Ishikawa (cell line): ENCODE results near the gene KRTAP3-3.

Experiments
- CEBPB ChIP-seq: IDR thresholded peaks from 2 replicates; pipeline ENCODE4 v1.6.1; 2012
- CREB1 ChIP-seq: IDR thresholded peaks from 2 replicates; pipeline ENCODE4 v1.6.1; 2012; ENCODE audit warnings: low read depth
- EGR1 ChIP-seq: IDR thresholded peaks from 2 replicates; pipeline ENCODE4 v1.6.1; 2012
- EP300 ChIP-seq: IDR thresholded peaks from 2 replicates; pipeline ENCODE4 v1.6.1; 2012; ENCODE audit warnings: borderline replicate concordance
- FOXM1 ChIP-seq: IDR thresholded peaks from 2 replicates; pipeline ENCODE4 v1.6.1; 2012; ENCODE audit warnings: low read depth, borderline replicate concordance
- MAX ChIP-seq: IDR thresholded peaks from 2 replicates; pipeline ENCODE4 v1.6.1; 2012
- NFIC ChIP-seq: IDR thresholded peaks from 2 replicates; pipeline ENCODE4 v1.6.1; 2012
- RAD21 ChIP-seq: IDR thresholded peaks from 2 replicates; pipeline ENCODE4 v1.6.1; 2012; ENCODE audit warnings: low read depth
- REST ChIP-seq: IDR thresholded peaks from 2 replicates; pipeline ENCODE4 v1.6.1; 2012; ENCODE audit warnings: low read depth, mild to moderate bottlenecking
- TAF1 ChIP-seq: IDR thresholded peaks from 2 replicates; pipeline ENCODE4 v1.6.1; 2012; ENCODE audit warnings: low read depth, mild to moderate bottlenecking
- TCF12 ChIP-seq: IDR thresholded peaks from 2 replicates; pipeline ENCODE4 v1.6.1; 2012; ENCODE audit warnings: low read depth
- TEAD4 ChIP-seq: IDR thresholded peaks from 2 replicates; pipeline ENCODE4 v1.6.1; 2012
- USF1 ChIP-seq: IDR thresholded peaks from 2 replicates; pipeline ENCODE4 v1.6.1; 2012
- YY1 ChIP-seq: IDR thresholded peaks from 2 replicates; pipeline ENCODE4 v1.6.1; 2012; ENCODE audit warnings: low read depth
- ZBTB7A ChIP-seq: IDR thresholded peaks from 2 replicates; pipeline ENCODE4 v1.6.1; 2012; ENCODE audit warnings: low read depth

The KRTAP3-3 gene

GRCh38 chr17:40975516-40975915 is 18.4 kb downstream of the KRTAP3-3 start:
- TF ChIP-seq MAX = no peak
- TF ChIP-seq EP300 = no peak
- TF ChIP-seq REST = no peak
- no peak for TF ChIP-seq NFIC
- TF ChIP-seq EGR1 = no peak
- no peak for TF ChIP-seq ZBTB7A
- no peak for TF ChIP-seq FOXM1

GRCh38 chr17:40974366-40974765 is 19.6 kb downstream of the KRTAP3-3 start:
- TF ChIP-seq TEAD4 = no peak
- TF ChIP-seq ZBTB7A = no peak
- TF ChIP-seq CREB1 = no peak
- TF ChIP-seq CEBPB = no peak
- TF ChIP-seq FOXM1 = no peak
- TF ChIP-seq TAF1 = no peak
- TF ChIP-seq EP300 = no peak
- TF ChIP-seq YY1 = no peak
- no peak for TF ChIP-seq TCF12
- TF ChIP-seq EGR1 = no peak
- TF ChIP-seq REST = no peak
- no peak for TF ChIP-seq RAD21
- no peak for TF ChIP-seq NFIC
- TF ChIP-seq USF1 = no peak
- TF ChIP-seq MAX = no peak

- TF ChIP-seq RAD21 (no peak), CREB1 (no peak), USF1 (no peak), EP300 (no peak), MAX (no peak), TAF1 (no peak), FOXM1 (no peak), EGR1 (no peak), CEBPB (no peak), TCF12 (no peak), ZBTB7A (no peak), REST (no peak), NFIC (no peak)
Observed at GRCh38 chr17:40967582-40967981, 26.4 kb downstream of the KRTAP3-3 start.

- no peak for TF ChIP-seq TEAD4
- TF ChIP-seq CREB1 = no peak
- TF ChIP-seq TAF1 = no peak
- TF ChIP-seq TCF12 = no peak
- TF ChIP-seq MAX = no peak
- TF ChIP-seq REST = no peak
- TF ChIP-seq USF1 = no peak
- TF ChIP-seq RAD21 = no peak
- no peak for TF ChIP-seq NFIC
- TF ChIP-seq FOXM1 = no peak
- TF ChIP-seq EGR1 = no peak
- no peak for TF ChIP-seq CEBPB
- no peak for TF ChIP-seq YY1
- no peak for TF ChIP-seq ZBTB7A
- TF ChIP-seq EP300 = no peak
Observed at GRCh38 chr17:40966848-40967247, 27.1 kb downstream of the KRTAP3-3 start, which contains the start of gene KRT39. KRT39 (minus strand) TSS chr17:40966948; CDS start chr17:40966856, 92 bp downstream.
